HCT116 (cell line): Measurements from ENCODE around the gene MAPRE3. TPM values are rescaled to one million over a fixed set of nuclear protein-coding genes. Genes with fewer than 3 reads are reported as not detected.

ENCODE experiments used
- ATAC-seq: fragments of 200-7000 bp; cut with Tn5 transposase; 2 replicates; pipeline ENCODE4 v1.9.1; 2020; ENCODE audit warnings: mild to moderate bottlenecking, moderate library complexity
- BruUV-seq: library from RNA; stranded (reverse); fragments of 400-500 nt; replicated peaks from 2 replicates; lab custom pipeline; 2021; lab: Mats Ljungman, UMichigan
- CTCF ChIA-PET: fragments of 300-600 bp; sonication (Branson Sonifier 250); formaldehyde crosslinking; loops from one replicate; lab custom pipeline; 2021; ENCODE audit warnings: antibody characterized with exemption; lab: Charles Lee
- POLR2A ChIA-PET: fragments of 300-600, 350-600 bp; sonication (Branson Sonifier 250); formaldehyde crosslinking; loops from one replicate; lab custom pipeline; 2021; ENCODE audit warnings: antibody characterized with exemption; lab: Charles Lee
- RAD21 ChIA-PET, 2 experiments: fragments of 300-600 bp; sonication (Branson Sonifier 250); formaldehyde crosslinking; loops; one replicate each; lab custom pipeline; 2023; ENCODE audit warnings: low total read pairs in 2 of 2; ENCODE audit not compliant: uncharacterized antibody in 2 of 2, unreplicated experiment in 2 of 2, low non-redundant PET in 1 of 2; lab: Charles Lee
- DNase-seq: peaks from one replicate; pipeline ENCODE4 v3.0.0-alpha.2; 2010; ENCODE audit warnings: low read depth, low spot score
- H2AFZ ChIP-seq: fragments of 200-600 bp; shearing (Covaris generic), sonication (generic); 2 replicates; pipeline ENCODE4 v1.6.1; 2017; ENCODE audit warnings: low read depth, mixed run types, mixed read lengths, antibody characterized with exemption, low read length; ENCODE audit not compliant: poor library complexity, severe bottlenecking
- H3K27ac ChIP-seq: 2 replicates; pipeline ENCODE4 v1.5.1; 2012; ENCODE audit warnings: low read depth, low read length
- H3K27me3 ChIP-seq: fragments of 200-600 bp; sonication (generic); 2 replicates; pipeline ENCODE4 v1.6.1; 2016; ENCODE audit warnings: mixed run types, low read length, mixed read lengths; ENCODE audit not compliant: insufficient read depth
- H3K36me3 ChIP-seq, 2 experiments: fragments of 200-500 bp in 1 of 2; fragments of 200-600 bp in 1 of 2; sonication (Bioruptor generic) in 1 of 2; sonication (generic) in 1 of 2; 2 replicates each; pipeline versions ENCODE4 v1.5.1 to v1.6.1; 2014 to 2016; ENCODE audit warnings: low read length in 2 of 2, inconsistent platforms in 1 of 2, mixed read lengths in 1 of 2, mixed run types in 1 of 2; ENCODE audit not compliant: insufficient read depth in 2 of 2, control insufficient read depth in 1 of 2
- H3K4me1 ChIP-seq, 2 experiments: fragments of 200-600 bp in 1 of 2; sonication (generic) in 1 of 2; 2 replicates each; pipeline versions ENCODE4 v1.5.1 to v1.6.1; 2012 to 2017; ENCODE audit warnings: low read length in 2 of 2, inconsistent platforms in 1 of 2, mild to moderate bottlenecking in 1 of 2, mixed read lengths in 1 of 2, mixed run types in 1 of 2, moderate library complexity in 1 of 2; ENCODE audit not compliant: insufficient read depth in 2 of 2, control insufficient read depth in 1 of 2
- H3K4me2 ChIP-seq: fragments of 200-600 bp; sonication (generic); 2 replicates; pipeline ENCODE4 v1.6.1; 2017; ENCODE audit warnings: mixed run types, low read length, mixed read lengths
- H3K4me3 ChIP-seq, 2 experiments: fragments of 200-600 bp in 1 of 2; sonication (generic) in 1 of 2; replicated peaks in 1 of 2; 2 replicates each; pipeline ENCODE4 v1.5.1; 2011 to 2016; ENCODE audit warnings: low read length in 2 of 2, control low read depth in 1 of 2, low read depth in 1 of 2, mild to moderate bottlenecking in 1 of 2, mixed read lengths in 1 of 2, mixed run types in 1 of 2
- H3K79me2 ChIP-seq: fragments of 200-600 bp; sonication (generic); 2 replicates; pipeline ENCODE4 v1.6.1; 2017; ENCODE audit warnings: mild to moderate bottlenecking, mixed run types, low read length, moderate library complexity, mixed read lengths; ENCODE audit not compliant: insufficient read depth
- H3K9ac ChIP-seq: fragments of 200-600 bp; sonication (generic); 2 replicates; pipeline ENCODE4 v1.6.1; 2016; ENCODE audit warnings: low read length, mixed read lengths
- H3K9me2 ChIP-seq: fragments of 200-600 bp; sonication (generic), shearing (Covaris generic); 2 replicates; pipeline ENCODE4 v1.6.1; 2017; ENCODE audit warnings: mixed run types, mild to moderate bottlenecking, moderate library complexity; ENCODE audit not compliant: insufficient read depth
- H3K9me3 ChIP-seq, 2 experiments: fragments of 200-500 bp in 1 of 2; fragments of 200-600 bp in 1 of 2; sonication (Bioruptor generic) in 1 of 2; sonication (generic) in 1 of 2; 2 replicates each; pipeline ENCODE4 v1.6.1; 2014 to 2017; ENCODE audit warnings: low read length in 2 of 2, mixed read lengths in 2 of 2, inconsistent platforms in 1 of 2, low read depth in 1 of 2, mild to moderate bottlenecking in 1 of 2, mixed run types in 1 of 2, moderate library complexity in 1 of 2; ENCODE audit not compliant: control insufficient read depth in 1 of 2, insufficient read depth in 1 of 2
- H4K20me1 ChIP-seq: fragments of 200-600 bp; sonication (generic), shearing (Covaris generic); 2 replicates; pipeline ENCODE4 v1.6.1; 2017; ENCODE audit warnings: mixed run types, mild to moderate bottlenecking, moderate library complexity; ENCODE audit not compliant: insufficient read depth
- ELF1 ChIP-seq: IDR thresholded peaks from 2 replicates; pipeline ENCODE4 v1.6.1; 2012; ENCODE audit warnings: low read depth, borderline replicate concordance
- SP1 ChIP-seq: IDR thresholded peaks from 2 replicates; pipeline ENCODE4 v1.6.1; 2012; ENCODE audit warnings: low read depth
- YY1 ChIP-seq: IDR thresholded peaks from 2 replicates; pipeline ENCODE4 v1.6.1; 2011; ENCODE audit warnings: low read length, low read depth, moderate library complexity, mild to moderate bottlenecking; ENCODE audit not compliant: insufficient replicate concordance; ENCODE audit errors: extremely low read depth
- ZFX ChIP-seq: fragments of 450-650 bp; IDR thresholded peaks from 2 replicates; pipeline ENCODE4 v1.6.1; 2017
- ZNF274 ChIP-seq: fragments of 200-500 bp; sonication (Bioruptor generic); IDR thresholded peaks from 2 replicates; pipeline ENCODE4 v1.6.1; 2014; ENCODE audit warnings: mild to moderate bottlenecking, low read depth, low read length, inconsistent platforms
- intact Hi-C: fragments of 100-400 bp; cut with micrococcal nuclease; formaldehyde crosslinking; loops from 2 replicates; pipeline ENCODE4 v1.10.0; 2022
- total RNA-seq: library from RNA; stranded (reverse); gene quantifications from one replicate; pipeline ENCODE4 v1.2.1, GENCODE V29; 2021; ENCODE audit not compliant: unreplicated experiment
- TF ChIP-seq, protein P1 (sequence below): IDR thresholded peaks from 2 replicates; pipeline ENCODE4 v1.6.1; 2012
- TF ChIP-seq, protein P2 (sequence below): IDR thresholded peaks from 2 replicates; pipeline ENCODE4 v1.6.1; 2012; ENCODE audit warnings: low read depth

MAPRE3 gene
- total RNA-seq, 1 experiment from 2014 or later, result 12.1 TPM

DNA sequence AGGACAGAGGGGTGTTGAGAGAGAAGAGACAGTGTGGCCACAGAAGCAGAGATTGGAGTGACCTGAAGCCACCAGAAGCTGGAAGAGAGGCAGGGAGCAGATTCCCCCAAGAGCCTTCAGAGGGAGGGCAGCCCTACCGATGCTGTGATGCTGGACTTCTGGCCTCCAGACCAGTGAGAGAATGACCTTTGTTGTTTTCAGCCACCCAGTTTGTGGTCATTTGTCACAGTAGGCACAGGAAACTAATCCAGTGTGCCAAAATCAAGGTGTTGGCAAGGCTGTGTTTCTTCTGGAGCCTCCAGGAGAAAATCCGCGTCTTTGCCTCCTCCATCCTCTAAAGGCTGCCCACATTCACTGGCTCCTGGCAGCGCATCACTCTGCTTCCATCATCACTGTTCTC, 15.4 kb downstream of the MAPRE3 start:
- DNase-seq, result no peak
- ChIA-PET POLR2A (no interaction called here), RAD21 (no interaction called here)
- no peak overlapping the region for H3K4me3 ChIP-seq
- H3K9ac ChIP-seq, result no peak overlapping the region
- no peak overlapping the region for H2AFZ ChIP-seq
- H3K4me2 ChIP-seq, result no peak overlapping the region
- no peak for ATAC-seq
- intact Hi-C loops, result no loop called here
- no peaks in the 10 kb centered on the region for H3K9me2 ChIP-seq
- H3K79me2 ChIP-seq, result no peaks in the 10 kb centered on the region
- H3K27me3 ChIP-seq, result no peaks in the 10 kb centered on the region
- no peaks in the 10 kb centered on the region for H4K20me1 ChIP-seq
- H3K27ac ChIP-seq, result no peak overlapping the region
- TF ChIP-seq ZFX (no peak), ELF1 (no peak), SP1 (no peak), ZNF274 (no peak)
- TF ChIP-seq, protein P1, sequence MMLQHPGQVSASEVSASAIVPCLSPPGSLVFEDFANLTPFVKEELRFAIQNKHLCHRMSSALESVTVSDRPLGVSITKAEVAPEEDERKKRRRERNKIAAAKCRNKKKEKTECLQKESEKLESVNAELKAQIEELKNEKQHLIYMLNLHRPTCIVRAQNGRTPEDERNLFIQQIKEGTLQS, result no peak
- TF ChIP-seq, protein P2, sequence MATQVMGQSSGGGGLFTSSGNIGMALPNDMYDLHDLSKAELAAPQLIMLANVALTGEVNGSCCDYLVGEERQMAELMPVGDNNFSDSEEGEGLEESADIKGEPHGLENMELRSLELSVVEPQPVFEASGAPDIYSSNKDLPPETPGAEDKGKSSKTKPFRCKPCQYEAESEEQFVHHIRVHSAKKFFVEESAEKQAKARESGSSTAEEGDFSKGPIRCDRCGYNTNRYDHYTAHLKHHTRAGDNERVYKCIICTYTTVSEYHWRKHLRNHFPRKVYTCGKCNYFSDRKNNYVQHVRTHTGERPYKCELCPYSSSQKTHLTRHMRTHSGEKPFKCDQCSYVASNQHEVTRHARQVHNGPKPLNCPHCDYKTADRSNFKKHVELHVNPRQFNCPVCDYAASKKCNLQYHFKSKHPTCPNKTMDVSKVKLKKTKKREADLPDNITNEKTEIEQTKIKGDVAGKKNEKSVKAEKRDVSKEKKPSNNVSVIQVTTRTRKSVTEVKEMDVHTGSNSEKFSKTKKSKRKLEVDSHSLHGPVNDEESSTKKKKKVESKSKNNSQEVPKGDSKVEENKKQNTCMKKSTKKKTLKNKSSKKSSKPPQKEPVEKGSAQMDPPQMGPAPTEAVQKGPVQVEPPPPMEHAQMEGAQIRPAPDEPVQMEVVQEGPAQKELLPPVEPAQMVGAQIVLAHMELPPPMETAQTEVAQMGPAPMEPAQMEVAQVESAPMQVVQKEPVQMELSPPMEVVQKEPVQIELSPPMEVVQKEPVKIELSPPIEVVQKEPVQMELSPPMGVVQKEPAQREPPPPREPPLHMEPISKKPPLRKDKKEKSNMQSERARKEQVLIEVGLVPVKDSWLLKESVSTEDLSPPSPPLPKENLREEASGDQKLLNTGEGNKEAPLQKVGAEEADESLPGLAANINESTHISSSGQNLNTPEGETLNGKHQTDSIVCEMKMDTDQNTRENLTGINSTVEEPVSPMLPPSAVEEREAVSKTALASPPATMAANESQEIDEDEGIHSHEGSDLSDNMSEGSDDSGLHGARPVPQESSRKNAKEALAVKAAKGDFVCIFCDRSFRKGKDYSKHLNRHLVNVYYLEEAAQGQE, result no peak
- TF ChIP-seq, all 23 proteins: peak for 0
- H3K9me3 ChIP-seq, result no peaks in the 10 kb centered on the region
- CTCF ChIA-PET, result no interaction called here
- BruUV-seq, result no TSS peak
- H3K36me3 ChIP-seq, result no peaks in the 10 kb centered on the region
- peaks cover 21 to 40% of the 10 kb centered on the region in 2 experiments for H3K4me1 ChIP-seq

DNA sequence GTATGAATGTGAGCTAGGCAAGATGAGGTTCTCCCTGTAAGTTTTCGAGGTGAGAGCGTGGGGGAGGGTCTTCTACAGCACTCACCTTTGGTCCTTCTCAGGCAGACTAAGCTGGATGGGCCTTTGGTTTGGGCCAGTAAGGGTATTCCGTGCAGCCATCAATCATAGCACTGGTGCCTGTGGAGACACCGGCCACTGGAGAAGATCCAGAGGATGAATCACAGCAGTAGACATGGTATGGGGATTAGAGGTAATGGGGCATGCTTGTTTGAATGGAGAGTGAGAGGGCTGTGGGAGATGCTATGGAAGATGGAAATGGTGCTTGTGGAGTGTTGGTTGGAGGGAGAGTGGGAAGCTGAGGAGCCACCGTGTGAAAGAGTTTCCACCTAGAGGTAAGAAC, 16.1 kb downstream of the MAPRE3 start:
- Histone ChIP-seq H4K20me1 (no peaks in the 10 kb centered on the region), H3K9me3 (no peaks in the 10 kb centered on the region), H3K36me3 (no peaks in the 10 kb centered on the region), H3K27me3 (no peaks in the 10 kb centered on the region), H3K4me2 (no peak overlapping the region), H3K79me2 (no peaks in the 10 kb centered on the region), H2AFZ (no peak overlapping the region), H3K9me2 (no peaks in the 10 kb centered on the region), H3K9ac (no peak overlapping the region), H3K4me1 (peaks cover 21 to 38% of the 10 kb centered on the region in 2 experiments), H3K4me3 (no peak overlapping the region)
- DNase-seq, result no peak
- ChIA-PET RAD21 (no interaction called here), CTCF (no interaction called here), POLR2A (no interaction called here)
- no TSS peak for BruUV-seq
- no peak for ATAC-seq
- TF ChIP-seq YY1 (no peak), ZNF274 (no peak)
- TF ChIP-seq, all 23 proteins: peak for 0
- no peak overlapping the region for H3K27ac ChIP-seq
- intact Hi-C loops, result no loop called here
